Fibroblast of peridontal ligament (primary cell): ENCODE results near the gene ELAVL3.
A peak's percentile ranks its signal among the peaks of the same experiment; 100 is the strongest.
"Not testable (repeated sequence)": the region's sequence is repeated elsewhere in the genome, so short reads cannot be mapped to it uniquely, and the experiment has no call there.

Experiments
- DNase-seq: peaks from one replicate; pipeline ENCODE4 v3.0.0-alpha.2; 2010; ENCODE audit errors: extremely low read depth

ELAVL3 gene

GRCh38 chr19:11486661-11487503, 6.0 kb upstream of the ELAVL3 start:
- no peak for DNase-seq

- DNase-seq = no peak
Measured at GRCh38 chr19:11485245-11485837, 4.5 kb upstream of the ELAVL3 start.

DNA sequence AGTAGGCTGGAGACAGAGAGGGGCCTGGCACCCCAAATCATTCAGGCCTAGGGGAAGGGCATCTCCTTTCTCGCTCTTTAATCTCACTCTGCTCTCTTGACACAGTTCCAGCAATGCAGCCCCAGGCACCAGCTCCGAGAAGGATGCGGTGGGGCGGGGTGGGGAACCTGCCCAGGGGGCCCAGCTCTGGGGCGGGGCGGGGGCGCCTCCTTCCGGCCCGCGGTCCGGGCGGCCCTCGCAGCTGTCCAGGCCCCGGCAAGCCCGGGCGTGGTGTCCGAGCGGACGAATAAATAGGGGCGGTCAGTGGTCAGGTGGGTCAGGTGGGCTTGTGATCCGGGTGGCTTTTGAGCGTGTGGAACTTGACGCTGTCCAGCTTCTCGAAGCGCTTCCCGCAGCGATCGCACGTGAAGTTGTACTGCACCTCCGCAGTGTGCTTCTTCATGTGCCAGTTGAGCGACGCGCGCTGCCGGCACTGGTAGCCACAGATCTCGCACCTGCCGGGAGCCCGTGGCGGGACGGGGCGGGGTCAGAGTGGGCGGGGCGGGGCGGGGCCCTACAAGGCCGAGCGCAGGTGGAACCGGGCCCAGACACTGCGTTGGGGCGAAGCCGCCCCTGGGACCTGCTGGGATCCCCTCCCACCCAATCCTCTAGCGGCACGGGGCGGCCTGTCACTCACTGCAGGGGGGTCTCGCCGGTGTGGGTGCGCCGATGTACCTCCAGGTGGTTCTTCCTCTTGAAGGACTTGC, 2.7 kb upstream of the ELAVL3 start:
- DNase-seq = no peak

DNA sequence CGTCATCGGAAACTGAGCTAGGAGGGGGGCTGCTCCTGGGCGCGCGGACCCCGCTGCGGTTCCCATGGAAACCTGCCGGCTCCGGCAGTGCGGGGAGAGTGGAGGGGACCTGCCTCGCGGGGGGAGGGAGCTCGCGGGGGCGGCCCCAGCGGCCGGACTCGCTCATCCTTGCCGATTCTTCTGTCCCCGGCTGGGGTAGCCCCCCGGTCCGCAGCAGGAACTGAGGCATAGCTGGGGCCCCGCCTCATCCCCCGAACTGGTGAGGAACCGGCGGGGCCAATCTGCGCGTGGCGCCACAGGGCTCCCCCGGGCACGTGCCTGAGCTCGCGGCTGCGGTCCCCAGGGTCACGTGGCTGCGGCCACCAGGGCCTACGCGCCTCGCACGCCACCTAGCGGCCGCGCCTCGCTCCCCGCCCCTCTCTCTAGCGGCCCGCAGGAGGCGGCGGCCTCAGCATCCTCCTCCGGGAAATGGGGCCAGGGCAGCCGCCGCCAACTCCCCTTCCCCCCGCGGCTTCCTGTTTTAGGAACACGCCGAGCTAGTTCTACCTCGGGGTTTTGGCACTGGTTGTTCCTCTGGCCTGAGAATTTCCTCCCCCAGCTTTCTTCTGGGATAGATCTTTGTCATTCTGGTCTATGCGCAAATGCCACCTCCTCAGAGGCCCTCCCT, 1.7 kb upstream of the ELAVL3 start:
- peak; percentile 56 for DNase-seq

- DNase-seq = peak; percentile 69
Measured at GRCh38 chr19:11481534-11482383, 913 bp upstream of the ELAVL3 start.

DNA sequence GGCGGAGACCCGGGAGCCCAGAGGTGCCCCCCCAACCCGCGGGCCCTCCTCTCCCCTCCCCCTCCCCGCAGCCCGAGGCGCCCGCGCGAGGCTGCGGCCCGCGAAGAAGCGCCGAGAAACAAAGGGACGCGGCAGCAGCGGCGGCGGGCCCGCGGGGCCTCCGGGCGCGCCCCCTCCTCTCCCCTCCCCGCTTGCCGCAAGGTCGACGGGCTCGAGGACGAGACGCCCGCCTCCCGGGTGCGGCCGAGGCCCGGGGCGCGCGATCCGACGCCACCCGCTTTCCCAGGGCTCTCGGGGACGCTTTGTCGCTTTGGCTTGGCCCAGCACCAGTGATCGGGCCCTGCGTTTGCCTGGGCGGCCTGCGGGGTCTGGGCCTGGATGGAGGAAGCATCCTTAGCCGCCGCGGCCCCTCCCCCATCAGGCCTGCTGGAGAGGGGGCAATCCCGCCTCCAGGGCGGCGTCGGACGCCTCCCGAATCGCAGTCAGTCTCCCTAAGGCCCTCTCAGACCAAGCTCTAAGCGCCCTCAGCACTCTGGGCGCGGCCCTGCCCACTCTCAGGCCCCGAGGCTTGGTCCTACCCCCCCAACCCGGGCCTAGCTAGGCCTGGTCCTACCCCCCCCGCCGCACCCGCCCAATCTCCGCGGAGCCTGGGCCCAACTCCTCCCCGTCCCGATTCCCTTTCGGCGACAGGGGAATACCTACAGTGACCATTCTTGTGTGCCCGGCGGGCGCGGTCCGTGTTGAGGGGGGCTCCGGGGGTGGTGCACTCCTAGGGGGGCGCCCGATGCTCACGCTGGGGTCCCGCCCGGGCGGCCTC, 740 bp downstream of the ELAVL3 start:
- DNase-seq = no peak

- DNase-seq = no peak
Measured at GRCh38 chr19:11479090-11479897, 1.6 kb downstream of the ELAVL3 start.

DNA sequence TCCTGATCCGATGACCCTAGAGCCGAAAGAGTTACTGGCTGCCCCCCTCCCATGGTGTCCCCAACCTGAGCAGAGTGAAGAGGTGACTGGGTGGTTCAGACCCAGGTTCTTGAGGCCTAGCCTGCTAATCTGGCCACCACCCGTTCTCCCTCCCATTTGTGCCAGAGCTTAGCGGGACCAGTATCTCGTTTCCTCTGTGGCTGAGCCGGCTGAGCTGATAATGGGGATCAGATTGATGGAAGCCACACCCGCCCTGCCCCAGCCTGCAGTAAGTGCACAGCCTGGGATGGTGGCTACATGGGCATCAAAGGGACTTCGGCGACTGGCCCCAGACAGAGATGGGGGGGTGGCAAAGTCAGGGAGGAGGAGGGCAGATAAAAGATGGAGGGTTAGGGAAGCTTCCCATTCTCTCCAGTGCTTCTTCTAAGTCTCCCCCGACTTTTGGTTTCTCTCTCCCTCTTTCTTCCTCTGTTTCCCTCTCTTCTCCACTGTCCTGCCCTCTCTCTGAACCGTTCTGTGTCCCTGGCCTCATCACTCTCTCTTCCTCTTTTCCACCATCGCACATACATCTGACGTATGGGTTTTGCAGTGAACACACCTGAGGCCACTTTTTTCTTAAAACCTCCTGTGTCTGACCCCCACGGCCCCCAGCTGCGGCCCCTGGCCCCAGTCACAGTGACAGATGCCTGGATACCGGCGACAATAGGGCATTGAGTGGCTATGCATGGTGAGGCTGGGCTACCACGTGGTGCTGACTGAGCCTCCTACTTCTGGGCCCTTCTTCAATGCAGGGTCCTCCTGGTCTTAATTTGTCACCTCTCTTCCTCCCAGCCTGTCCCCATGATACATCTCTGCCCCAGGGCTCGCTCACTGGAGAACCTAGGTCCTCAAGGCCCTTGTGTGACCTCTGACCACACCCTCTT, 2.4 kb downstream of the ELAVL3 start:
- DNase-seq = no peak

DNA sequence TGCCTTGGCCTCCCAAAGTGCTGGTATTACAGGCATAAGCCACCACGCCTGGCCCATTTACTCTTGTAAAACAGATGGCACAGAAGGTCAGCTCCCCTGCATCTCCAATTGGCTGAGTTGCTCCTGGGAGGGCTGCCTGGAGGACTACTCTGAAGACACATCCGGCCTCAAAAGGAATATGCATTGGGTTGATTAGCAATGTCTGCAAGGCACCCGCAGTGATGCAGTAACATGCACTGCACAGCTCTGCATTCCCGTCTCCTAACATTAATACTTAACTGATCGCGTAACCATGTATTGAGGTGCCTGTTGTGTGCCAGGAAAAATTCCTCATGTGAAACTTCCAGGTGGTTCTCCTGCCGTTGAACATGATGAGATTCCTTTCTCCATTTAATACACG, 5.0 kb downstream of the ELAVL3 start:
- DNase-seq = no peak

DNA sequence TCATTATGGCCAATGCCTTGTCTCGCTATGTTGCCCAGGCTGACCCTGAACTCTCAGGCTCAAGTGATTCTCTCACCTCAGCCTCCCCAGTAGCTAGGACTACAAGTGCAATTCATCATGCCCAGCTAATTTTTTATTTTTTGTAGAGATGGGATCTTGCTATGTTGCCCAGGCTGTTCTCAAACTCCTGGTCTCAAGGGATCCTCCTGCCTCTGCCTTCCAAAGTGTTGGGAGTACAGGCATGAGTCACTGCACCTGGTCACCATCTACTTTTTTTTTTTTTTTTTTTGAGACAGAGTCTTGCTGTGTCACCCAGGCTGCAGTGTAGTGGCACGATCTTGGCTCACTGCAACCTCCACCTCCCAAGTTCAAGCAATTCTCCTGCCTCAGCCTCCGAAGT, 5.5 kb downstream of the ELAVL3 start:
- not testable (repeated sequence) for DNase-seq

DNA sequence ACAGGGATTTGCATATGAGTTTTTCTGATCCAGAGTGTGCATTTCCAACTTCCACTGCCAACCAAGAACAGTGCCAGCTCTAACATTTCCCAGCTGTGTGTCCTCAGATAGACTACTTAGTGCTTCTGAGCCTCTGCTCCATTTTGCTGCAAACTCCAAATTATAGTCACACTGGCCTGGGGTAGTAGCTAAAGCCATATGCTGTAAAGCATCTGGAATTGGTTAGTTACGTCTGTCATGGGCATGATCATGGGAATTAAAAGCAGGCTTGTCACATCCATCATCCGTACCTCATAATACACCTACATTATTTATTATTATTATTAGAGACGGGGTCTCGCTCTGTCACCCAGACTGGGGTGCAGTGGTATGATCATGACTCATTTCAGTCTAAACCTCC, 7.1 kb downstream of the ELAVL3 start:
- DNase-seq = no peak

GRCh38 chr19:11468266-11468845, 12.5 kb downstream of the ELAVL3 start:
- not testable (repeated sequence) for DNase-seq

DNA sequence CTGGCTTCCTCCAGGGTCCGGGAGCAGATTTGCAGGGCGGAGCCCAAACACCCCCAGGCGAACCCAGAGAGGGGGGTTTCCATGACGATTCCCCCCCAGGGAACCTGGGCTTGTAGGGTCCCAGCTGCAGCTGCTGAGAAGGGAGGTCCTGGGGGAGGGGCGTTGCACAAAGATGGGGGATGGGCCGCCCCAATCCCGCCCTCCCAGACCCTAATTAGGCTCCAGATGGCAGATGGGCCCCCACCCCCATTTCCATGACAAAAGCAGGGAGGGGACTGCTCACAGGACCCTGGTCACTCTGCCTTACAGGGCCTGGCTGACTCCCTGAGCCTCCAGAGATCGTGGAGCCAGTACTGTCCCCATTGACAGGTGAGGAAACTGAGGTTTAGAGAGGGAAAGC, 15.2 kb downstream of the ELAVL3 start:
- DNase-seq = no peak

GRCh38 chr19:11464333-11465265, 16.2 kb downstream of the ELAVL3 start:
- no peak for DNase-seq

DNA sequence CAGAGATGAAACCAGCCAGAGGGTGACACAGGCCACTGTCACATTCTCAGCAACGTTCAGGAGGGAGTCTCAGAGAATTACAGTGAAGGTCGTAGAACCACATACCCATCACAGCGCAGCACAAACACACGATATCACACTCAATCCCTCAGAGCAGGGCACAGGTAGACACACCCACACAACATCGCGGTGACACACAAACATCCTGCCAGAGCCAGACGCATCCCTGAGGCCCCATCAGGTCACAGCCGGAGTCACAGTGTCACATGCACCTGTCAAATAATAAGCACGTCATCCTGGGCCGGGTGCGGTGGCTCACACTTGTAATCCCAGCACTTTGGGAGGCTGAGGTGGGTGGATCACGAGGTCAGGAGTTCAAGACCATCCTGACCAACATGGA, 17.5 kb downstream of the ELAVL3 start:
- no peak for DNase-seq

GRCh38 chr19:11461453-11461852, 19.4 kb downstream of the ELAVL3 start:
- no peak for DNase-seq

DNA sequence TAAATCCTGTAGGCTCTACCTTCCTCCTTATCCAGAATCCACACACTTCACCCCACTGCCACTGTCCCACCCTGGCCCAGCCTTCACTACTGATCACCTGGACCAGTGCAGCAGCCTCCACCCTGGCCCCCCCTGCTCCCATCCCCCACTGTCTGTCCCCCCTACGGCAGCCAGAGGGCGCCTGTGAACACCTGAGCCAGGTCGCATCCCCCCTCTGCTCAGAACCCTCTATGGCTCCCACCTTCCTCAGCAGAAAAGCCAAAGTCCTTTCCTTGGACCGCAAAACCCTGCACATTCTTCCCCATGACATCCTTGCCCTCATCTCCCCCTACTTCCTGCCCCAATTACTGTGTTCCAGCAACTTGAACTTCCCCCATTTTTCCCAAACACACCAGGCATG, 20.6 kb downstream of the ELAVL3 start:
- DNase-seq = no peak
